HG03469 (cell line): ENCODE results near the gene CD8B2.
"Not testable (repeated sequence)": the region's sequence is repeated elsewhere in the genome, so short reads cannot be mapped to it uniquely, and the experiment has no call there.

ENCODE experiments used
- ATAC-seq: cut with Tn5 transposase; IDR thresholded peaks from one replicate; pipeline ENCODE4 v1.9.1; 2021; ENCODE audit warnings: mild to moderate bottlenecking, moderate library complexity, moderate number of reproducible peaks; ENCODE audit not compliant: unreplicated experiment

CD8B2 gene

GRCh38 chr2:106511476-106511901, 24.3 kb downstream of the CD8B2 start:
- not testable (repeated sequence) for ATAC-seq

- not testable (repeated sequence) for ATAC-seq
Observed at GRCh38 chr2:106511934-106512333, 24.8 kb downstream of the CD8B2 start.

GRCh38 chr2:106513391-106513790, 26.2 kb downstream of the CD8B2 start:
- not testable (repeated sequence) for ATAC-seq

- not testable (repeated sequence) for ATAC-seq
Observed at GRCh38 chr2:106514827-106515226, 27.7 kb downstream of the CD8B2 start.

GRCh38 chr2:106516436-106516835, 29.3 kb downstream of the CD8B2 start:
- ATAC-seq, result no peak

GRCh38 chr2:106516864-106517263, 29.7 kb downstream of the CD8B2 start:
- ATAC-seq, result no peak

GRCh38 chr2:106517329-106517728, 30.2 kb downstream of the CD8B2 start:
- no peak for ATAC-seq

- ATAC-seq, result no peak
Observed at GRCh38 chr2:106519767-106520166, 32.6 kb downstream of the CD8B2 start.

- ATAC-seq, result no peak
Observed at GRCh38 chr2:106521016-106521415, 33.9 kb downstream of the CD8B2 start.

- ATAC-seq, result no peak
Observed at GRCh38 chr2:106523976-106524665, 37.0 kb downstream of the CD8B2 start.

- no peak for ATAC-seq
Observed at GRCh38 chr2:106530866-106531265, 43.7 kb downstream of the CD8B2 start.

- no peak for ATAC-seq
Observed at GRCh38 chr2:106531676-106532214, 44.6 kb downstream of the CD8B2 start.

GRCh38 chr2:106532236-106532635, 45.1 kb downstream of the CD8B2 start:
- no peak for ATAC-seq

GRCh38 chr2:106534471-106534870, 47.3 kb downstream of the CD8B2 start:
- ATAC-seq, result no peak

GRCh38 chr2:106536490-106536889, 49.3 kb downstream of the CD8B2 start:
- no peak for ATAC-seq

- peak; percentile 54 for ATAC-seq
Observed at GRCh38 chr2:106537047-106537446, 49.9 kb downstream of the CD8B2 start.

GRCh38 chr2:106537791-106538191, 50.6 kb downstream of the CD8B2 start:
- ATAC-seq, result no peak

GRCh38 chr2:106540886-106541285, 53.7 kb downstream of the CD8B2 start:
- no peak for ATAC-seq

GRCh38 chr2:106541333-106541732, 54.2 kb downstream of the CD8B2 start:
- no peak for ATAC-seq

GRCh38 chr2:106542746-106543359, 55.7 kb downstream of the CD8B2 start:
- peak; percentile 83 for ATAC-seq

- ATAC-seq, result no peak
Observed at GRCh38 chr2:106545007-106545406, 57.8 kb downstream of the CD8B2 start.

- ATAC-seq, result no peak
Observed at GRCh38 chr2:106546391-106546990, 59.3 kb downstream of the CD8B2 start.
